ENCODE measurements around the gene TFR2. TPM values are rescaled to one million over a fixed set of nuclear protein-coding genes. Genes with fewer than 3 reads are reported as not detected.

Gene TFR2
- total and polyA plus RNA-seq, 2 donors (not counting 3 experiments of a cell fraction or from before 2014, with no cell fraction given), result 0.37 to 0.60 TPM

DNA sequence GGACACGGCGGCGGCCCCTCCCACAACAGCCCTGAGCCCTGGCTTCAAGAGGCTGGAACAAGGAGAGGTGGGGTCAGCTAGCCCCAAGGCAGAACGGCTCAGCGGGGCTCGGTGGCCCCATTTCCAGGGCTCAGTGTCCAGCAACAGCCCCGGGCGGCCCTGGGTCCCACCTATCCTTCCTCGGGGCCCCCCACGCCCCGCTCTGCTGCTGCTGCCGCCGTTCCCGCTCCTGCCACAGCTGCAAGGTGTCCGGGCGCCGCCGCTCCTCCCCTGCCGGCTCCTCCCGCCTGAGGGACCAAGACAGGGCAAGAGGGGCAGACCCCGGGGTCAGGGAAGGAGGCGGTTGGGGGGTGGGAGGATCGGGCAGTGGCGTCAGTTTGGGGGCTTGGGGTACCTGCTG is 64.2 kb downstream of the TFR2 start:
- dilution Hi-C loops (cut with MboI; ENCODE audit: extremely low pct_ligation_motif_present, low sequenced_read_pairs) (no loop called here), intact Hi-C loops (cut with micrococcal nuclease) (no loop called here)
- DNase-seq (ENCODE audit: low read depth, low spot score) (no peak), FAIRE-seq (no peak)
- H4K20me1 ChIP-seq (replicated peaks; ENCODE audit: control insufficient read depth, extremely low read depth, insufficient read depth, low read length), result no peaks in the 10 kb centered on the region
- H3K9me1 ChIP-seq (replicated peaks; ENCODE audit: control insufficient read depth, extremely low read depth, insufficient read depth, low read length), result no peaks in the 10 kb centered on the region
- POLR2A ChIA-PET, result interaction anchor here (1.7 kb wide), 1 partner anchor 9 kb away, joined by 6 read pairs; the partner anchor contains the start of genes FBXO24 and LRCH4
- no peaks in the 10 kb centered on the region for H3K9me3 ChIP-seq (replicated peaks; ENCODE audit: control insufficient read depth, insufficient read depth, low read length)
- no peak overlapping the region for H3K9ac ChIP-seq (replicated peaks; ENCODE audit: extremely low read depth, insufficient read depth, low read length)
- TF ChIP-seq FOS (IDR thresholded peaks at IDR 0.05; ENCODE audit: borderline replicate concordance, insufficient read depth, low read length), result no peak
- TF ChIP-seq POLR2AphosphoS5 (IDR thresholded peaks at IDR 0.05; ENCODE audit: insufficient read depth, low read depth, low read length), result no peak
- no peak for TF ChIP-seq JUN (IDR thresholded peaks at IDR 0.05; ENCODE audit: borderline replicate concordance, insufficient read depth, insufficient read length, low read depth)
- TF ChIP-seq, protein P1, sequence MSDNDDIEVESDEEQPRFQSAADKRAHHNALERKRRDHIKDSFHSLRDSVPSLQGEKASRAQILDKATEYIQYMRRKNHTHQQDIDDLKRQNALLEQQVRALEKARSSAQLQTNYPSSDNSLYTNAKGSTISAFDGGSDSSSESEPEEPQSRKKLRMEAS (IDR thresholded peaks at IDR 0.05; ENCODE audit: insufficient read depth, insufficient read length), result no peak
- TF ChIP-seq MYC (IDR thresholded peaks at IDR 0.05; ENCODE audit: low read depth, low read length), result no peak
- TF ChIP-seq POLR2A (IDR thresholded peaks at IDR 0.05; ENCODE audit: low read depth, low read length), result no peak
- no peak for TF ChIP-seq GATA2 (IDR thresholded peaks at IDR 0.05; ENCODE audit: insufficient read depth, insufficient read length, low read depth, low read length)
- no peak for TF ChIP-seq EZH2 (IDR thresholded peaks at IDR 0.05; ENCODE audit: borderline replicate concordance, low read depth, low read length, severe bottlenecking)
- TF ChIP-seq, protein P2, sequence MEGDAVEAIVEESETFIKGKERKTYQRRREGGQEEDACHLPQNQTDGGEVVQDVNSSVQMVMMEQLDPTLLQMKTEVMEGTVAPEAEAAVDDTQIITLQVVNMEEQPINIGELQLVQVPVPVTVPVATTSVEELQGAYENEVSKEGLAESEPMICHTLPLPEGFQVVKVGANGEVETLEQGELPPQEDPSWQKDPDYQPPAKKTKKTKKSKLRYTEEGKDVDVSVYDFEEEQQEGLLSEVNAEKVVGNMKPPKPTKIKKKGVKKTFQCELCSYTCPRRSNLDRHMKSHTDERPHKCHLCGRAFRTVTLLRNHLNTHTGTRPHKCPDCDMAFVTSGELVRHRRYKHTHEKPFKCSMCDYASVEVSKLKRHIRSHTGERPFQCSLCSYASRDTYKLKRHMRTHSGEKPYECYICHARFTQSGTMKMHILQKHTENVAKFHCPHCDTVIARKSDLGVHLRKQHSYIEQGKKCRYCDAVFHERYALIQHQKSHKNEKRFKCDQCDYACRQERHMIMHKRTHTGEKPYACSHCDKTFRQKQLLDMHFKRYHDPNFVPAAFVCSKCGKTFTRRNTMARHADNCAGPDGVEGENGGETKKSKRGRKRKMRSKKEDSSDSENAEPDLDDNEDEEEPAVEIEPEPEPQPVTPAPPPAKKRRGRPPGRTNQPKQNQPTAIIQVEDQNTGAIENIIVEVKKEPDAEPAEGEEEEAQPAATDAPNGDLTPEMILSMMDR (IDR thresholded peaks at IDR 0.05; ENCODE audit: extremely low read depth in 1 of 2, insufficient read depth in 1 of 2, low read depth in 1 of 2, low read length in 2 of 2), result no peak
- CTCF ChIA-PET, result interaction anchor here (0.6 to 1.8 kb wide), 5 partner anchors 12 to 256 kb away, joined by 3 to 6 read pairs (median 3); no protein-coding TSS in a partner anchor
- H3K27ac ChIP-seq (ENCODE audit: insufficient read depth, low read depth, low read length), result no peak overlapping the region
- no peak overlapping the region for H2AFZ ChIP-seq (ENCODE audit: low read depth, low read length)
- no peaks in the 10 kb centered on the region for H3K27me3 ChIP-seq (ENCODE audit: control insufficient read depth in 2 of 2, insufficient read depth in 2 of 2, low read length in 2 of 2)
- no TSS peak for BruUV-seq (replicated peaks)
- H3K4me2 ChIP-seq (ENCODE audit: insufficient read depth, low read length), result no peak overlapping the region
- no peak overlapping the region for H3K4me3 ChIP-seq (replicated peaks in 1 of 3; ENCODE audit: insufficient read depth in 1 of 3, low read depth in 1 of 3, low read length in 3 of 3)
- no peaks in the 10 kb centered on the region for H3K4me1 ChIP-seq (ENCODE audit: control insufficient read depth, extremely low read depth, insufficient read depth, low read length)
- peaks cover 5% of the 10 kb centered on the region for H3K79me2 ChIP-seq (ENCODE audit: control insufficient read depth, insufficient read depth, low read length)
- peaks cover 14 to 56% of the 10 kb centered on the region in 2 experiments for H3K36me3 ChIP-seq (ENCODE audit: control insufficient read depth in 2 of 2, extremely low read depth in 1 of 2, insufficient read depth in 2 of 2, low read length in 2 of 2)
